NCI-H82 treated with DMSO at 0.1 percent for 48 hours (cell line): Measurements from ENCODE around the gene SDHB.

Experiments used
- DNase-seq: peaks from one replicate; lab custom pipeline; 2025; ENCODE audit not compliant: unreplicated experiment; lab: John Stamatoyannopoulos, UW

The SDHB gene

GRCh38 chr1:16970132-16970910, 83.5 kb downstream of the SDHB start:
- no peak for DNase-seq

GRCh38 chr1:16969651-16970050, 84.2 kb downstream of the SDHB start:
- no peak for DNase-seq

- no peak for DNase-seq
Measured at GRCh38 chr1:16969057-16969611, 84.7 kb downstream of the SDHB start.
